H1 (cell line): ENCODE results near the gene HYLS1. TPM values are rescaled to one million over a fixed set of nuclear protein-coding genes. Genes with fewer than 3 reads are reported as not detected.
"Not testable (repeated sequence)": the region's sequence is repeated elsewhere in the genome, so short reads cannot be mapped to it uniquely, and the experiment has no call there.

Experiments
- CTCF ChIA-PET: fragments of 300-600 bp; sonication (Branson Sonifier 250); formaldehyde crosslinking; loops from one replicate; lab custom pipeline; 2021; ENCODE audit not compliant: partially characterized antibody; lab: Charles Lee
- POLR2A ChIA-PET: fragments of 300-600 bp; sonication (Branson Sonifier 250); formaldehyde crosslinking; loops from one replicate; lab custom pipeline; 2021; ENCODE audit warnings: inconsistent platforms; ENCODE audit not compliant: partially characterized antibody; lab: Charles Lee
- DNase-seq, 2 experiments: peaks; one replicate each; pipeline versions ENCODE4 v3.0.0 to v3.0.0-alpha.2; 2010 to 2022; ENCODE audit warnings: low spot score in 2 of 2, low read depth in 1 of 2, mixed read lengths in 1 of 2
- FAIRE-seq: peaks from 2 replicates; lab custom pipeline; 2011; peaks lifted over from hg19 to GRCh38; lab: Jason Lieb, UNC
- H2AFZ ChIP-seq: 2 replicates; pipeline ENCODE4 v1.8.1; 2012; ENCODE audit warnings: low read length, inconsistent platforms
- H2AK5ac ChIP-seq: 2 replicates; pipeline ENCODE4 v1.6.1; 2013; ENCODE audit warnings: low read depth, low read length
- H2BK120ac ChIP-seq: replicated peaks from 2 replicates; pipeline ENCODE3; 2013; ENCODE audit warnings: low read depth, low read length, inconsistent platforms
- H2BK12ac ChIP-seq: 2 replicates; pipeline ENCODE4 v1.6.1; 2013; ENCODE audit warnings: low read depth, low read length
- H2BK15ac ChIP-seq: 2 replicates; pipeline ENCODE4 v1.6.1; 2013; ENCODE audit warnings: low read length
- H2BK20ac ChIP-seq: 2 replicates; pipeline ENCODE4 v1.6.1; 2013; ENCODE audit warnings: low read length
- H2BK5ac ChIP-seq: 2 replicates; pipeline ENCODE4 v1.6.1; 2013; ENCODE audit warnings: low read depth, low read length
- H3K14ac ChIP-seq: 2 replicates; pipeline ENCODE4 v1.6.1; 2013; ENCODE audit warnings: inconsistent platforms; ENCODE audit not compliant: insufficient read length
- H3K18ac ChIP-seq: 2 replicates; pipeline ENCODE4 v1.6.1; 2013; ENCODE audit warnings: low read length; ENCODE audit errors: extremely low read depth
- H3K23ac ChIP-seq: 2 replicates; pipeline ENCODE4 v1.6.1; 2013; ENCODE audit warnings: inconsistent platforms; ENCODE audit not compliant: insufficient read length
- H3K23me2 ChIP-seq: 2 replicates; pipeline ENCODE4 v1.6.1; 2013; ENCODE audit warnings: low read depth, low read length
- H3K27ac ChIP-seq: 2 replicates; pipeline ENCODE4 v1.6.1; 2011; ENCODE audit warnings: low read depth, low read length, inconsistent platforms
- H3K27me3 ChIP-seq, 4 experiments: replicated peaks in 1 of 4; 1 replicate in 1 of 4; 2 replicates in 3 of 4; pipeline versions ENCODE4 v1.6.1 to v1.8.1; 2011 to 2013; ENCODE audit warnings: low read length in 3 of 4, mild to moderate bottlenecking in 3 of 4, inconsistent platforms in 2 of 4, mixed read lengths in 2 of 4, moderate library complexity in 1 of 4; ENCODE audit not compliant: control insufficient read depth in 3 of 4, insufficient read depth in 3 of 4; ENCODE audit errors: extremely low read depth in 1 of 4
- H3K36me3 ChIP-seq, 4 experiments: 2 replicates each; pipeline versions ENCODE4 v1.6.1 to v1.8.1; 2011 to 2013; ENCODE audit warnings: mild to moderate bottlenecking in 4 of 4, low read length in 3 of 4, moderate library complexity in 2 of 4, control low read depth in 1 of 4, inconsistent platforms in 1 of 4; ENCODE audit not compliant: insufficient read depth in 4 of 4, control insufficient read depth in 2 of 4
- H3K4ac ChIP-seq: replicated peaks from 2 replicates; pipeline ENCODE3; 2013; ENCODE audit warnings: low read length, low read depth, mixed read lengths, inconsistent platforms; ENCODE audit not compliant: insufficient read length
- H3K4me1 ChIP-seq, 4 experiments: replicated peaks in 1 of 4; 1 replicate in 1 of 4; 2 replicates in 3 of 4; pipeline versions ENCODE4 v1.6.1 to v1.8.1; 2011 to 2013; ENCODE audit warnings: low read length in 3 of 4, inconsistent platforms in 2 of 4, mixed read lengths in 1 of 4; ENCODE audit not compliant: insufficient read depth in 4 of 4, control insufficient read depth in 3 of 4
- H3K4me2 ChIP-seq, 2 experiments: 2 replicates each; pipeline versions ENCODE4 v1.6.1 to v1.8.1; 2011 to 2013; ENCODE audit warnings: low read depth in 2 of 2, low read length in 2 of 2, control low read depth in 1 of 2, inconsistent platforms in 1 of 2, mild to moderate bottlenecking in 1 of 2; ENCODE audit not compliant: insufficient read depth in 1 of 2
- H3K4me3 ChIP-seq, 4 experiments: fragments of 200-600, 300-600 bp in 1 of 4; sonication (generic), shearing (Covaris generic), sonication (Bioruptor Twin) in 1 of 4; 2 replicates each; pipeline versions ENCODE4 v1.5.1 to v1.8.1; 2011 to 2016; ENCODE audit warnings: low read length in 4 of 4, low read depth in 3 of 4, control low read depth in 2 of 4, inconsistent platforms in 2 of 4, mild to moderate bottlenecking in 2 of 4, mixed read lengths in 1 of 4, moderate library complexity in 1 of 4; ENCODE audit not compliant: insufficient read depth in 2 of 4; ENCODE audit errors: extremely low read depth in 1 of 4
- H3K56ac ChIP-seq: replicated peaks from 2 replicates; pipeline ENCODE3; 2013; ENCODE audit warnings: low read depth, mild to moderate bottlenecking, mixed read lengths, low read length, inconsistent platforms; ENCODE audit not compliant: insufficient read length
- H3K79me1 ChIP-seq: 2 replicates; pipeline ENCODE4 v1.6.1; 2013; ENCODE audit warnings: low read depth, low read length, control low read depth
- H3K79me2 ChIP-seq, 2 experiments: 2 replicates each; pipeline versions ENCODE4 v1.6.1 to v1.8.1; 2012 to 2013; ENCODE audit warnings: low read length in 2 of 2, mild to moderate bottlenecking in 2 of 2, inconsistent platforms in 1 of 2; ENCODE audit not compliant: insufficient read depth in 2 of 2, control insufficient read depth in 1 of 2
- H3K9ac ChIP-seq, 4 experiments: replicated peaks in 1 of 4; 1 replicate in 1 of 4; 2 replicates in 3 of 4; pipeline versions ENCODE4 v1.6.1 to v1.8.1; 2011 to 2013; ENCODE audit warnings: low read depth in 3 of 4, low read length in 3 of 4, control low read depth in 2 of 4, mild to moderate bottlenecking in 2 of 4, moderate library complexity in 2 of 4, inconsistent platforms in 1 of 4; ENCODE audit errors: extremely low read depth in 1 of 4
- H3K9me3 ChIP-seq, 2 experiments: 2 replicates each; pipeline versions ENCODE4 v1.6.1 to v1.8.1; 2012 to 2013; ENCODE audit warnings: mild to moderate bottlenecking in 2 of 2, moderate library complexity in 2 of 2, control low read depth in 1 of 2, inconsistent platforms in 1 of 2, low read depth in 1 of 2, low read length in 1 of 2, mixed read lengths in 1 of 2; ENCODE audit not compliant: insufficient read depth in 2 of 2
- H4K20me1 ChIP-seq, 2 experiments: replicated peaks in 1 of 2; 2 replicates each; pipeline versions ENCODE3 to v1.8.1; 2011 to 2013; ENCODE audit warnings: inconsistent platforms in 2 of 2, low read length in 2 of 2, mild to moderate bottlenecking in 1 of 2; ENCODE audit not compliant: insufficient read depth in 2 of 2, control insufficient read depth in 1 of 2
- H4K5ac ChIP-seq: 2 replicates; pipeline ENCODE4 v1.6.1; 2013; ENCODE audit warnings: low read length, low read depth, mixed read lengths, inconsistent platforms; ENCODE audit not compliant: insufficient read length
- H4K8ac ChIP-seq: 2 replicates; pipeline ENCODE4 v1.8.0; 2013; ENCODE audit warnings: mild to moderate bottlenecking, moderate library complexity, low read length, inconsistent platforms; ENCODE audit not compliant: insufficient read depth; ENCODE audit errors: extremely low read depth
- H4K91ac ChIP-seq: replicated peaks from 2 replicates; pipeline ENCODE3; 2013; ENCODE audit warnings: low read length, mixed read lengths, inconsistent platforms; ENCODE audit not compliant: insufficient read length
- CREB1 ChIP-seq: IDR thresholded peaks from 2 replicates; pipeline ENCODE4 v1.6.1; 2012; ENCODE audit warnings: inconsistent platforms
- NANOG ChIP-seq: IDR thresholded peaks from 2 replicates; pipeline ENCODE4 v1.6.1; 2011; ENCODE audit warnings: low read length, low read depth, mild to moderate bottlenecking, inconsistent platforms; ENCODE audit not compliant: insufficient read depth, poor library complexity, severe bottlenecking
- TBP ChIP-seq: IDR thresholded peaks from 2 replicates; pipeline ENCODE4 v1.6.1; 2011; ENCODE audit warnings: low read depth, low read length, improper control_type of control experiment
- TEAD4 ChIP-seq: IDR thresholded peaks from 2 replicates; pipeline ENCODE4 v1.6.1; 2012; ENCODE audit warnings: low read depth, low read length, inconsistent platforms, mixed read lengths
- WGBS, 2 experiments: shearing (Covaris generic) in 1 of 2; methylation state at CpG; one replicate each; pipeline versions ENCODE4 v1.1.6 to v1.1.7; 2013 to 2015; ENCODE audit warnings: low lambda C conversion rate in 2 of 2, mixed read lengths in 2 of 2, inconsistent platforms in 1 of 2, low coverage in 1 of 2, missing lambda C conversion rate in 1 of 2; ENCODE audit not compliant: insufficient replicate concordance in 2 of 2, insufficient coverage in 1 of 2, insufficient read length in 1 of 2; ENCODE audit errors: extremely low coverage in 1 of 2, missing lambda C conversion rate in 1 of 2; 5-methylcytosine and 5-hydroxymethylcytosine counted together
- polyA plus RNA-seq, 7 experiments: library from polyadenylated mRNA; depleted of rRNA in 3 of 7; stranded (reverse) in 5 of 7; unstranded in 2 of 7; fragments of >200 nt in 5 of 7; fragments of 200-250 nt in 2 of 7; gene quantifications; 1 replicate in 5 of 7; 2 replicates in 1 of 7; 4 replicates in 1 of 7; pipeline versions ENCODE4 v1.2.1 to v1.2.3, GENCODE V29; 2011 to 2013; ENCODE audit warnings: missing spikeins in 2 of 7, mixed read lengths in 2 of 7
- total RNA-seq: library from RNA; stranded (reverse); fragmentation: NEBNext Ultra II Directional; extraction: Animal tissue kit (Norgen Biotek cat#: 25700); gene quantifications from 2 replicates; pipeline ENCODE4 v1.2.1, GENCODE V29; 2021

Gene HYLS1
- total and polyA plus RNA-seq, 2 of the 8 experiments (the other 6 are each of a cell fraction or from before 2014, with no cell fraction given) = 5.1 to 11.6 TPM

- TF ChIP-seq CREB1 (no peak), TBP (no peak), NANOG (no peak), TEAD4 (no peak)
These were observed 41.3 kb upstream of the HYLS1 start (continued) for GRCh38 chr11:125846188-125846587.

- H3K56ac ChIP-seq, H3K27ac ChIP-seq, POLR2A ChIA-PET, DNase-seq, H3K79me1 ChIP-seq, H3K18ac ChIP-seq, H3K4ac ChIP-seq, H3K9ac ChIP-seq, H2BK5ac ChIP-seq, H3K79me2 ChIP-seq, H2BK12ac ChIP-seq, H3K14ac ChIP-seq, H3K4me2 ChIP-seq, H4K8ac ChIP-seq, H3K36me3 ChIP-seq, H3K27me3 ChIP-seq, H2AK5ac ChIP-seq, H4K5ac ChIP-seq, H3K23me2 ChIP-seq, H3K9me3 ChIP-seq, H4K91ac ChIP-seq, H3K23ac ChIP-seq, FAIRE-seq, H3K4me3 ChIP-seq, H2BK120ac ChIP-seq, H2AFZ ChIP-seq, H2BK15ac ChIP-seq, H4K20me1 ChIP-seq, H3K4me1 ChIP-seq, H2BK20ac ChIP-seq: not testable (repeated sequence)
- WGBS, 2 experiments = 93% methylated on average over 9 of the region's 9 CpGs; no CpG with 5 or more reads in 1 of the 2 experiments
- CTCF ChIA-PET = interaction anchor here (1.1 kb wide), 1 partner anchor 13 kb away, joined by 5 read pairs; no protein-coding TSS in a partner anchor
These were observed 29.8 kb upstream of the HYLS1 start for GRCh38 chr11:125857670-125858069.
